ENCODE results near the gene ZIC3. TPM values are rescaled to one million over a fixed set of nuclear protein-coding genes. Genes with fewer than 3 reads are reported as not detected.

The ZIC3 gene
- total RNA-seq, 1 experiment from 2014 or later: not detected

GRCh38 chrX:137567682-137568232 lies 1.8 kb downstream of the ZIC3 start:
- no peak overlapping the region for H3K9ac ChIP-seq (ENCODE audit: low read length)
- H3K4me1 ChIP-seq (ENCODE audit: control insufficient read depth in 1 of 2, insufficient read depth in 2 of 2, low read length in 2 of 2): no peaks in the 10 kb centered on the region
- no TSS peak for BruUV-seq (replicated peaks)
- DNase-seq (ENCODE audit: low read depth, low spot score) (no peak), ATAC-seq (no peak)
- no peaks in the 10 kb centered on the region for H3K27me3 ChIP-seq (ENCODE audit: insufficient read depth, low read length)
- no peak overlapping the region for H2AFZ ChIP-seq (ENCODE audit: low read depth, low read length, poor library complexity, severe bottlenecking)
- H3K4me3 ChIP-seq (replicated peaks in 1 of 2; ENCODE audit: low read depth in 1 of 2, low read length in 2 of 2): no peak overlapping the region
- no peak overlapping the region for H3K27ac ChIP-seq (ENCODE audit: low read depth, low read length)
- H3K79me2 ChIP-seq (ENCODE audit: insufficient read depth, low read length): no peaks in the 10 kb centered on the region
- ChIA-PET POLR2A (no interaction called here), CTCF (no interaction called here), RAD21 (ENCODE audit: low non-redundant PET in 1 of 2, low total read pairs in 2 of 2, uncharacterized antibody in 2 of 2, unreplicated experiment in 2 of 2) (no interaction called here)
- H4K20me1 ChIP-seq (ENCODE audit: insufficient read depth): no peaks in the 10 kb centered on the region
- no peak overlapping the region for H3K4me2 ChIP-seq (ENCODE audit: low read length)
- intact Hi-C loops (cut with micrococcal nuclease): no loop called here
- H3K36me3 ChIP-seq (ENCODE audit: control insufficient read depth in 1 of 2, insufficient read depth in 2 of 2, low read length in 2 of 2): no peaks in the 10 kb centered on the region
- no peak for TF ChIP-seq ATF3 (IDR thresholded peaks at IDR 0.05)
- no peaks in the 10 kb centered on the region for H3K9me3 ChIP-seq (ENCODE audit: control insufficient read depth in 1 of 2, insufficient read depth in 1 of 2, low read depth in 1 of 2, low read length in 2 of 2)
- H3K9me2 ChIP-seq (ENCODE audit: insufficient read depth): no peaks in the 10 kb centered on the region

GRCh38 chrX:137568741-137569469 lies 3.0 kb downstream of the ZIC3 start:
- Histone ChIP-seq H3K9me3 (ENCODE audit: control insufficient read depth in 1 of 2, insufficient read depth in 1 of 2, low read depth in 1 of 2, low read length in 2 of 2) (no peaks in the 10 kb centered on the region), H3K9me2 (ENCODE audit: insufficient read depth) (no peaks in the 10 kb centered on the region), H3K27ac (ENCODE audit: low read depth, low read length) (no peak overlapping the region), H3K79me2 (ENCODE audit: insufficient read depth, low read length) (no peaks in the 10 kb centered on the region), H4K20me1 (ENCODE audit: insufficient read depth) (no peaks in the 10 kb centered on the region), H3K4me2 (ENCODE audit: low read length) (no peak overlapping the region), H3K9ac (ENCODE audit: low read length) (no peak overlapping the region), H3K4me3 (replicated peaks in 1 of 2; ENCODE audit: low read depth in 1 of 2, low read length in 2 of 2) (no peak overlapping the region), H2AFZ (ENCODE audit: low read depth, low read length, poor library complexity, severe bottlenecking) (no peak overlapping the region), H3K36me3 (ENCODE audit: control insufficient read depth in 1 of 2, insufficient read depth in 2 of 2, low read length in 2 of 2) (no peaks in the 10 kb centered on the region), H3K27me3 (ENCODE audit: insufficient read depth, low read length) (no peaks in the 10 kb centered on the region), H3K4me1 (ENCODE audit: control insufficient read depth in 1 of 2, insufficient read depth in 2 of 2, low read length in 2 of 2) (no peaks in the 10 kb centered on the region)
- ChIA-PET POLR2A (no interaction called here), RAD21 (ENCODE audit: low non-redundant PET in 1 of 2, low total read pairs in 2 of 2, uncharacterized antibody in 2 of 2, unreplicated experiment in 2 of 2) (no interaction called here), CTCF (no interaction called here)
- intact Hi-C loops (cut with micrococcal nuclease): no loop called here
- no TSS peak for BruUV-seq (replicated peaks)
- ATAC-seq: no peak
- DNase-seq (ENCODE audit: low read depth, low spot score): no peak
- TF ChIP-seq CEBPB (IDR thresholded peaks at IDR 0.05; ENCODE audit: low read depth) (no peak), SRF (IDR thresholded peaks at IDR 0.05; ENCODE audit: low read depth) (no peak), JUND (IDR thresholded peaks at IDR 0.05) (no peak), ZBTB33 (IDR thresholded peaks at IDR 0.05; ENCODE audit: extremely low read depth, insufficient replicate concordance, low read length) (no peak), POLR2A (IDR thresholded peaks at IDR 0.05; ENCODE audit: borderline replicate concordance, extremely low read depth, insufficient read depth, insufficient read length) (no peak), YY1 (IDR thresholded peaks at IDR 0.05; ENCODE audit: extremely low read depth, insufficient replicate concordance, low read depth, low read length) (no peak), SIN3A (IDR thresholded peaks at IDR 0.05; ENCODE audit: low read depth) (no peak), TCF7L2 (IDR thresholded peaks at IDR 0.05; ENCODE audit: borderline replicate concordance, extremely low read depth, insufficient read depth, insufficient read length) (no peak), ZFX (IDR thresholded peaks at IDR 0.05) (no peak), CTCF (IDR thresholded peaks at IDR 0.05 in 2 of 3, conservative IDR thresholded peaks at IDR 0.05 in 1 of 3; ENCODE audit: borderline replicate concordance in 1 of 3, insufficient read depth in 1 of 3, low read depth in 2 of 3, low read length in 2 of 3) (no peak), ZNF274 (IDR thresholded peaks at IDR 0.05; ENCODE audit: low read depth, low read length) (no peak), EGR1 (IDR thresholded peaks at IDR 0.05; ENCODE audit: low read depth) (no peak)

Data from HCT116 (cell line).